HepG2 (cell line): ENCODE measurements around the gene CELSR2. TPM values are rescaled to one million over a fixed set of nuclear protein-coding genes. Genes with fewer than 3 reads are reported as not detected.

Source experiments
- EP300 ChIP-seq, 3 experiments: sonication (generic) in 1 of 3; formaldehyde crosslinking in 1 of 3; IDR thresholded peaks; 2 replicates each; pipeline versions ENCODE4 v1.5.1 to v1.6.1; 2011 to 2020; ENCODE audit warnings: low read depth in 2 of 3, low read length in 2 of 3, borderline replicate concordance in 1 of 3, improper control_type of control experiment in 1 of 3, mild to moderate bottlenecking in 1 of 3, missing genetic modification reagents in 1 of 3, moderate library complexity in 1 of 3
- ETV6 ChIP-seq: sonication (generic); formaldehyde crosslinking; conservative IDR thresholded peaks from 2 replicates; pipeline ENCODE4 v1.4.0; 2020; ENCODE audit warnings: missing genetic modification reagents
- GLI4 ChIP-seq: sonication (generic); formaldehyde crosslinking; IDR thresholded peaks from 2 replicates; pipeline ENCODE4 v1.5.1; 2020; ENCODE audit warnings: missing genetic modification reagents, mild to moderate bottlenecking, moderate library complexity, borderline replicate concordance
- GTF3A ChIP-seq: sonication (generic); formaldehyde crosslinking; conservative IDR thresholded peaks from 2 replicates; pipeline ENCODE4 v1.4.0; 2020; ENCODE audit warnings: mild to moderate bottlenecking, missing genetic modification reagents
- HIVEP1 ChIP-seq: sonication (generic); formaldehyde crosslinking; IDR thresholded peaks from 2 replicates; pipeline ENCODE4 v1.4.0; 2020; ENCODE audit warnings: mild to moderate bottlenecking, missing genetic modification reagents
- HNF1B ChIP-seq: sonication (generic); formaldehyde crosslinking; IDR thresholded peaks from 2 replicates; pipeline ENCODE4 v1.5.1; 2020; ENCODE audit warnings: mild to moderate bottlenecking, moderate library complexity, missing genetic modification reagents
- KAT8 ChIP-seq: IDR thresholded peaks from 2 replicates; pipeline ENCODE4 v1.6.1; 2016; ENCODE audit warnings: missing genetic modification reagents, missing compliant biosample characterization
- KDM1A ChIP-seq: IDR thresholded peaks from 2 replicates; pipeline ENCODE4 v1.6.1; 2016; ENCODE audit warnings: missing compliant biosample characterization
- KLF15 ChIP-seq: sonication (generic); formaldehyde crosslinking; IDR thresholded peaks from 2 replicates; pipeline ENCODE4 v1.8.1; 2023; ENCODE audit warnings: borderline replicate concordance, mild to moderate bottlenecking, inconsistent platforms, missing genetic modification reagents, mixed read lengths
- POLR2A ChIP-seq, 2 experiments: IDR thresholded peaks; 2 replicates each; pipeline ENCODE4 v1.6.1; 2011; ENCODE audit warnings: low read depth in 2 of 2, low read length in 2 of 2, mild to moderate bottlenecking in 1 of 2, moderate library complexity in 1 of 2; ENCODE audit not compliant: insufficient read depth in 1 of 2
- RXRB ChIP-seq: IDR thresholded peaks from 2 replicates; pipeline ENCODE4 v1.6.1; 2016; ENCODE audit warnings: borderline replicate concordance, missing genetic modification reagents, missing compliant biosample characterization
- SMAD1 ChIP-seq: sonication (generic); formaldehyde crosslinking; IDR thresholded peaks from 2 replicates; pipeline ENCODE4 v1.4.0; 2020; ENCODE audit warnings: missing genetic modification reagents, low read depth, mild to moderate bottlenecking, borderline replicate concordance
- SNAPC2 ChIP-seq: sonication (generic); formaldehyde crosslinking; IDR thresholded peaks from 2 replicates; pipeline ENCODE4 v1.8.1; 2022; ENCODE audit warnings: mild to moderate bottlenecking, missing genetic modification reagents
- SOX5 ChIP-seq: IDR thresholded peaks from 2 replicates; pipeline ENCODE4 v1.6.1; 2016; ENCODE audit warnings: borderline replicate concordance
- THYN1 ChIP-seq: sonication (generic); formaldehyde crosslinking; IDR thresholded peaks from 2 replicates; pipeline ENCODE4 v1.8.1; 2023; ENCODE audit warnings: low read depth, mild to moderate bottlenecking, moderate library complexity, missing genetic modification reagents, borderline replicate concordance
- ZNF235 ChIP-seq: sonication (generic); formaldehyde crosslinking; IDR thresholded peaks from 2 replicates; pipeline ENCODE4 v1.8.1; 2023; ENCODE audit warnings: mild to moderate bottlenecking, missing genetic modification reagents, borderline replicate concordance
- ZNF343 ChIP-seq: sonication (generic); formaldehyde crosslinking; IDR thresholded peaks from 2 replicates; pipeline ENCODE4 v1.4.0; 2020; ENCODE audit warnings: mild to moderate bottlenecking, missing genetic modification reagents
- ZNF577 ChIP-seq: sonication (generic); formaldehyde crosslinking; IDR thresholded peaks from 2 replicates; pipeline ENCODE4 v1.4.0; 2020; ENCODE audit warnings: mild to moderate bottlenecking, low read depth, missing genetic modification reagents, borderline replicate concordance
- ZNF607 ChIP-seq: sonication (generic); formaldehyde crosslinking; IDR thresholded peaks from 2 replicates; pipeline ENCODE4 v1.5.1; 2020; ENCODE audit warnings: missing genetic modification reagents, mild to moderate bottlenecking, borderline replicate concordance
- ZNF652 ChIP-seq: IDR thresholded peaks from 2 replicates; pipeline ENCODE4 v1.6.1; 2016; ENCODE audit warnings: low read depth, borderline replicate concordance
- ZNF770 ChIP-seq: sonication (generic); formaldehyde crosslinking; IDR thresholded peaks from 2 replicates; pipeline ENCODE4 v1.5.0; 2020; ENCODE audit warnings: mild to moderate bottlenecking, missing genetic modification reagents
- ZSCAN9 ChIP-seq: IDR thresholded peaks from 2 replicates; pipeline ENCODE4 v1.6.1; 2016; ENCODE audit warnings: borderline replicate concordance
- polyA plus RNA-seq, 8 experiments: library from polyadenylated mRNA; depleted of rRNA in 3 of 8; stranded (reverse) in 7 of 8; unstranded in 1 of 8; fragments of >200 nt; fragmentation: Illumina TruSeq in 4 of 8; extraction: Trizol in 4 of 8; gene quantifications; 2 replicates each; pipeline versions ENCODE4 v1.2.1 to v1.2.3, GENCODE V29; 2011 to 2016; ENCODE audit warnings: low read depth in 4 of 8, missing spikeins in 1 of 8, mixed read lengths in 1 of 8; ENCODE audit not compliant: insufficient read depth in 1 of 8
- total RNA-seq, 5 experiments: library from RNA; depleted of rRNA; stranded (reverse); fragments of >200 nt; fragmentation: Illumina TruSeq; extraction: Trizol; gene quantifications; 2 replicates each; pipeline ENCODE4 v1.2.3, GENCODE V29; 2016; ENCODE audit warnings: low read depth in 1 of 5
- TF ChIP-seq, protein P1 (sequence below): sonication (generic); formaldehyde crosslinking; IDR thresholded peaks from 2 replicates; pipeline ENCODE4 v1.4.0; 2020; ENCODE audit warnings: mild to moderate bottlenecking, low read depth, missing genetic modification reagents

The CELSR2 gene
- total and polyA plus RNA-seq, 2 of the 13 experiments (the other 11 are each of a cell fraction or from before 2014, with no cell fraction given), result 4.0 to 6.6 TPM

DNA sequence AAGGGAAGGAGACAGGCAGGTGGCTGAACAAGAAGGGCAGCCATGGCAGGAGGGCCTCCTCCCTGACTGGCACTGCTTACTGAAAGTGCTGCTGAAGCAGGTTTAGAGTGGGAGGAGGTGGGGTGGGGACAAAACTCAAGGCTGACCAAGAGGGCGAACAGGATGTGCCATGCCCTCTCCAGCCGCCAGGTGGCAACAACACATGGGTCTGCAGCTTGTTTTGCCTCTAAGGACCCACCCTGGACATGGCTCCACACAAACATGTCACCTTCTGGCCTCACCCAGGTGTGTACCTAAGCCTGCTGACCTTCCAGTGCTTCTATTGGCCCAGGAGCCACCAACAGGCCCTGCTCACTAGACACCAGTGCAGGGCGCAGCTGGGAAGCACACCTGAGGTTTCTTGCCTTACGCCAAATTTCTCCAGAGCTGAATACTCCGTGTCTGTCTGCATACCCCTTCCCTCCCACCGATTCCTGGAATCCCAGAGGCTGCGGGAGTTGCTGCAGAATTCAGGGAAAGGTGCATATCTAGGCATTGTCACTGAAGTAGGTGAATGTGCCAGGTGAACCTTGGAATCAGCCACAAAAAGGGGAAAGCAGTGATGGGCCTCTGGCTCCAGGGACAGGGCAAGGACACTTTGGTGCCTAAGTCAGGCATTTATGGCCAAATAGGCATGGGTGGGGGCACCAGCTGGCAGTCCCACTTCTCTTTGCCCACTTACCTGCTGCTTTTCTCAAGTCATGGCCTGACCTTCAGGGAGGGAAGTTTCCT is 28.3 kb downstream of the CELSR2 start (continued):
- TF ChIP-seq ZNF770 (CRISPR knock-in tag) (no peak; the same call in 1 of the 2 replicates), KDM1A (CRISPR knock-in tag) (0 out of 2 replicates have a peak, but pooled peaks have one; percentile 34), ZSCAN9 (CRISPR knock-in tag) (0 out of 2 replicates have a peak, but pooled peaks have one; percentile 79), POLR2A (IDR thresholded peaks at IDR 0.05; ENCODE audit: insufficient read depth in 1 of 2, low read depth in 2 of 2, low read length in 2 of 2) (peak; percentile 20 to 66; a peak in 3 of 4 replicates), ETV6 (CRISPR knock-in tag) (0 out of 2 replicates have a peak, but pooled peaks have one; percentile 36), SNAPC2 (CRISPR knock-in tag) (no peak), ZNF343 (CRISPR knock-in tag) (no peak), SMAD1 (CRISPR knock-in tag) (no peak), HNF1B (CRISPR knock-in tag) (peak; percentile 54; the same call in 1 of the 2 replicates), ZNF652 (CRISPR knock-in tag) (peak; percentile 38; the same call in 1 of the 2 replicates), ZNF607 (CRISPR knock-in tag) (0 out of 2 replicates have a peak, but pooled peaks have one; percentile 67), ZNF577 (CRISPR knock-in tag) (no peak), ZNF235 (no peak), EP300 (IDR thresholded peaks at IDR 0.05; ENCODE audit: low read depth in 2 of 2, low read length in 2 of 2) (peak in 1 of 2 experiments; percentile 30; a peak in 1 of 4 replicates), EP300 (CRISPR knock-in tag; IDR thresholded peaks at IDR 0.05; ENCODE audit: borderline replicate concordance) (no peak), RXRB (CRISPR knock-in tag) (0 out of 2 replicates have a peak, but pooled peaks have one; percentile 29), KLF15 (no peak), SOX5 (CRISPR knock-in tag) (peak; percentile 60; the same call in 1 of the 2 replicates), KAT8 (CRISPR knock-in tag) (peak; percentile 78), THYN1 (no peak), GLI4 (CRISPR knock-in tag) (no peak), HIVEP1 (CRISPR knock-in tag) (0 out of 2 replicates have a peak, but pooled peaks have one; percentile 52), GTF3A (CRISPR knock-in tag) (no peak)
- TF ChIP-seq, protein P1, sequence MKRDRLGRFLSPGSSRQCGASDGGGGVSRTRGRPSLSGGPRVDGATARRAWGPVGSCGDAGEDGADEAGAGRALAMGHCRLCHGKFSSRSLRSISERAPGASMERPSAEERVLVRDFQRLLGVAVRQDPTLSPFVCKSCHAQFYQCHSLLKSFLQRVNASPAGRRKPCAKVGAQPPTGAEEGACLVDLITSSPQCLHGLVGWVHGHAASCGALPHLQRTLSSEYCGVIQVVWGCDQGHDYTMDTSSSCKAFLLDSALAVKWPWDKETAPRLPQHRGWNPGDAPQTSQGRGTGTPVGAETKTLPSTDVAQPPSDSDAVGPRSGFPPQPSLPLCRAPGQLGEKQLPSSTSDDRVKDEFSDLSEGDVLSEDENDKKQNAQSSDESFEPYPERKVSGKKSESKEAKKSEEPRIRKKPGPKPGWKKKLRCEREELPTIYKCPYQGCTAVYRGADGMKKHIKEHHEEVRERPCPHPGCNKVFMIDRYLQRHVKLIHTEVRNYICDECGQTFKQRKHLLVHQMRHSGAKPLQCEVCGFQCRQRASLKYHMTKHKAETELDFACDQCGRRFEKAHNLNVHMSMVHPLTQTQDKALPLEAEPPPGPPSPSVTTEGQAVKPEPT, result no peak
